ENCODE results near the gene RPS4Y2. TPM values are rescaled to one million over a fixed set of nuclear protein-coding genes. Genes with fewer than 3 reads are reported as not detected.

The RPS4Y2 gene
- total and polyA plus RNA-seq, 4 donors: not detected

DNA sequence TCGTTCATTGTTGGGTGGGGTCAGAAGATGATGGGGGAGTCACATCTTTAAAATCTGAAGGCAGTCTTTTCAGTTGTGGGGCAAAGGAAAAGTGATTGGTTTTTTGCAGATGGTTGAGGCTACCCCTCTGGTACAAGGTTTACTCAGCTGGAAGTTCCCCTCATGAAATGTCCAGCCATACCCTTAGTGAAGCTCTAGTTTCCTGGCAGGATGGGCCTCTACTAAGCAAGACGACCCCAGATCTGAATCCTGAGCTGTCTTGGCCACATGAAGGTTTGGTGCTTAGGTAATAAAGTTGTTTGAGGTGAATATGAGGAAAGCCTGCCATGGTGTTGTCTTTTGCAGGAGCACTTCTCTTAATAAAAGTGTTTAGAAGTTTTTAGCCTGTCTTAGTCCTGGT lies 9.2 kb downstream of the RPS4Y2 start:
- H3K27ac ChIP-seq (ENCODE audit: low read depth in 1 of 2, low read length in 2 of 2): no peak overlapping the region
- H3K36me3 ChIP-seq (ENCODE audit: control insufficient read depth in 1 of 2, insufficient read depth in 2 of 2, low read length in 1 of 2): no peaks in the 10 kb centered on the region
- H3K27me3 ChIP-seq (ENCODE audit: control insufficient read depth in 1 of 2, insufficient read depth in 2 of 2, low read length in 1 of 2): no peaks in the 10 kb centered on the region
- no peak overlapping the region for H3K4me3 ChIP-seq (ENCODE audit: low read length in 2 of 2)
- ATAC-seq (ENCODE audit: low FRiP score): no peak
- intact Hi-C loops (cut with DNase I): no loop called here
- no peaks in the 10 kb centered on the region for H3K4me1 ChIP-seq (ENCODE audit: control insufficient read depth in 1 of 2, insufficient read depth in 2 of 2, low read length in 2 of 2)
- no peak for DNase-seq
- 39% methylated on average over 2 of the region's 2 CpGs; no CpG with 5 or more reads in 1 of the 2 donors for WGBS, 2 donors
- no peaks in the 10 kb centered on the region for H3K9me3 ChIP-seq (ENCODE audit: control insufficient read depth, low read length)

DNA sequence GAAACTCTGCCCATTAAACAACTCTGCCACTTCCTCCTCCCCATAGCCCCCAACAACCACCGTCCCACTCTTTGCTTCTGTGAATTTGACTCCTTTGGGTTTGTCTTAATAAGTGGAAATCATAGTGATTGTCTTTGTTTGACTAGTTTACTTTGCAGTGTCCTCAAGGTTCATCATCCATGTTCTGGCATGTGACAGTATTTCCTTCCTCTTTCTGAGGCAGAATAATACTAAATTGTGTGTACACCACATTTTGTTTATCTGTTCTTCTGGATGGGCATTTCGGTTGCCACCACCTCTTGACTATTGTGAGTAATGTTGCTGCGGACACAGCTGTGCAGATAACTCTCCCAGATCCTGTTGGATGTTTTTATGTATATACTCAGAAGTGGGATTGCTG lies 14.8 kb downstream of the RPS4Y2 start:
- ATAC-seq (ENCODE audit: low FRiP score) (no peak), DNase-seq (no peak)
- Histone ChIP-seq H3K4me3 (ENCODE audit: low read length in 2 of 2) (no peak overlapping the region), H3K27ac (ENCODE audit: low read depth in 1 of 2, low read length in 2 of 2) (no peak overlapping the region), H3K27me3 (ENCODE audit: control insufficient read depth in 1 of 2, insufficient read depth in 2 of 2, low read length in 1 of 2) (no peaks in the 10 kb centered on the region), H3K36me3 (ENCODE audit: control insufficient read depth in 1 of 2, insufficient read depth in 2 of 2, low read length in 1 of 2) (no peaks in the 10 kb centered on the region), H3K4me1 (ENCODE audit: control insufficient read depth in 1 of 2, insufficient read depth in 2 of 2, low read length in 2 of 2) (no peaks in the 10 kb centered on the region), H3K9me3 (ENCODE audit: control insufficient read depth, low read length) (no peaks in the 10 kb centered on the region)
- intact Hi-C loops (cut with DNase I): no loop called here
- 58% methylated on average over 3 of the region's 3 CpGs; no CpG with 5 or more reads in 1 of the 2 donors for WGBS, 2 donors

DNA sequence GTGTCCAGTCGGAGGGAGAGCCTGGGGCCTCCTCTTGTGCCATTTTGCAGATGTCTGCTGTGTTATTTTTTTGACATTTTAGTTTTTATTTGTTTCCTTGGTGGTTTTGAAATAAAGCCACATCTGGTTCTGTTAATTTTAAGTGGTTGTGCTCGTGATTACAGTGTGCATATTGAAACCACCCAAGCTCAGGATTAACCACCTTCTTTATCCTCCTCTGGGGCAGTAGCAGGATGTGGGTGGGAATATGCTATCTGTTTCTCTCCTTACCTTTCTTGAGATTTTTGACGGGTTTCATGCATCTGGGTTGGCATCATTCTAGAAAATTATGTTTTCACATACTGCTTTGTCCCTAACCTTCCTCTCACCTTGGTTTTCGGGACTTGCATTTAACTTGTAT lies 20.2 kb downstream of the RPS4Y2 start:
- DNase-seq (no peak), ATAC-seq (ENCODE audit: low FRiP score) (no peak)
- intact Hi-C loops (cut with DNase I): no loop called here
- Histone ChIP-seq H3K27me3 (ENCODE audit: control insufficient read depth in 1 of 2, insufficient read depth in 2 of 2, low read length in 1 of 2) (no peaks in the 10 kb centered on the region), H3K4me1 (ENCODE audit: control insufficient read depth in 1 of 2, insufficient read depth in 2 of 2, low read length in 2 of 2) (no peaks in the 10 kb centered on the region), H3K9me3 (ENCODE audit: control insufficient read depth, low read length) (no peaks in the 10 kb centered on the region), H3K4me3 (ENCODE audit: low read length in 2 of 2) (no peak overlapping the region), H3K36me3 (ENCODE audit: control insufficient read depth in 1 of 2, insufficient read depth in 2 of 2, low read length in 1 of 2) (no peaks in the 10 kb centered on the region), H3K27ac (ENCODE audit: low read depth in 1 of 2, low read length in 2 of 2) (no peak overlapping the region)
- 59% methylated on average over 4 of the region's 4 CpGs; no CpG with 5 or more reads in 1 of the 2 donors for WGBS, 2 donors

DNA sequence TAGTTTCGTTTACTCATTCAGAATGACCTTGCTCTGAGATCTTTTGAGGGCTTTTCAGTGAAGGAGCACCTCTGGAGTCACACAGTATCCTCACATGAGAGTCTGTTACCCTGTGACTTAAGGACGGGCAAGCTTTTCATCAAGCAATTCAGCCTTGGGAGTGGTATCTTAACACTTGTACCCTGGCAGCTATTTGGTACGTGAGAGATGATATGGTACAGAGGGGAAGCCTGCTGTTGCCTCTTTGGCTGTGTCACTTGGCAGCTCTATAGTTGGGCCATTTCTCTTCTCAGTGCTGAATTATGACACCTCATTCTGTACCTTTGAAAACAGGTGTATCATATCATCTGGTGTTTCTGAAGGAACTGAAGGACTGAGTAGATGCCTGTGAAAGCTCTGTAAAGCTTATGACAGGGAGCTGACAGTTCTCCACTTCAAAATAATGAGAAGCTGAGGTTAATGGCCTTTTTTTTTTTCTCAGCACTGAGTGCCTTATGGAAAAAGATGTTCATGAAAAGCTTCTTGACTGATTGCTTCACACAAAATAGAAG lies 24.3 kb downstream of the RPS4Y2 start:
- intact Hi-C loops (cut with DNase I): no loop called here
- no peaks in the 10 kb centered on the region for H3K36me3 ChIP-seq (ENCODE audit: control insufficient read depth in 1 of 2, insufficient read depth in 2 of 2, low read length in 1 of 2)
- no peak overlapping the region for H3K4me3 ChIP-seq (ENCODE audit: low read length in 2 of 2)
- DNase-seq: no peak
- no peak overlapping the region for H3K27ac ChIP-seq (ENCODE audit: low read depth in 1 of 2, low read length in 2 of 2)
- H3K4me1 ChIP-seq (ENCODE audit: control insufficient read depth in 1 of 2, insufficient read depth in 2 of 2, low read length in 2 of 2): no peaks in the 10 kb centered on the region
- H3K27me3 ChIP-seq (ENCODE audit: control insufficient read depth in 1 of 2, insufficient read depth in 2 of 2, low read length in 1 of 2): no peaks in the 10 kb centered on the region
- no peak for ATAC-seq (ENCODE audit: low FRiP score)
- no peaks in the 10 kb centered on the region for H3K9me3 ChIP-seq (ENCODE audit: control insufficient read depth, low read length)
- 52% methylated on average over 3 of the region's 3 CpGs; no CpG with 5 or more reads in 1 of the 2 donors for WGBS, 2 donors

DNA sequence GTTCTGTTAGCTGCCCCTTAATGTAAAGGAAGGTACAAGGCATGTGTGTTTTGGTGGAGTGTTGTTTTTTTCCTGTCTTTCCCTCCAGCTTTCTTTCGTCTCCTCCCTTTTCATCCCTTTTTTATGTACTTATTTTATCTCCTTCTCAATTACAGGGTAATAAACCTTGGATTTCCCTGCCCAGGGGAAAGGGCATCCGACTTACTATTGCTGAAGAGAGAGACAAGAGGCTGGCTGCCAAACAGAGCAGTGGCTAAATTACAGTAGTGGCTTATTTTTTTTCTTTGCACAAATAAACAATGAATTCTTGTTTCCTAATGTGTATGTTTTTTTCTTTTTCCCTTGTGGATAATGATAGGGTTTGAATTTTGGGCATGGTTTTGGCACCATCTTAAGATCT lies 24.9 kb downstream of the RPS4Y2 start:
- intact Hi-C loops (cut with DNase I): no loop called here
- H3K4me1 ChIP-seq (ENCODE audit: control insufficient read depth in 1 of 2, insufficient read depth in 2 of 2, low read length in 2 of 2): no peaks in the 10 kb centered on the region

DNA sequence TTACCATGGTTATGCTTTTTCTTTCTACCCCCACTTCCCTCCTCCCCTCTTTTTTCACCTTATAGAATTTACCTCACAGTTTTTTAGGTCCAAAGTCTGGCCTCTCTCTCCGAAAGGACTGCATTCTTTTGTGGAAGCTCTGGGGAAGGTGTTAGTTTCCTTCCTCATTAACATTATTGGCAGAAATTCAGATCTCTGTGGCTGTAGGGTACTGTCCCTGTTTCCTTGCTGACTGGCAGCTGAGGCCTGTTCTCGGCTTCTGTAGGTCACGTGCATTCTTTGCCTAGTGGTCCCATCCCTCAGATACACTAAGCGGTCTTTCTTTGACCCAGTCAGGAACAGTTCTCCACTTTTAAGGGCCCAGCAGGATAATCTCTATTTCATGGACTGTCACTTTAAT lies 25.5 kb downstream of the RPS4Y2 start:
- WGBS, 2 donors: 69% methylated on average over 4 of the region's 4 CpGs; no CpG with 5 or more reads in 1 of the 2 donors
- Histone ChIP-seq H3K4me3 (ENCODE audit: low read length in 2 of 2) (no peak overlapping the region), H3K4me1 (ENCODE audit: control insufficient read depth in 1 of 2, insufficient read depth in 2 of 2, low read length in 2 of 2) (no peaks in the 10 kb centered on the region), H3K36me3 (ENCODE audit: control insufficient read depth in 1 of 2, insufficient read depth in 2 of 2, low read length in 1 of 2) (no peaks in the 10 kb centered on the region), H3K9me3 (ENCODE audit: control insufficient read depth, low read length) (no peaks in the 10 kb centered on the region), H3K27ac (ENCODE audit: low read depth in 1 of 2, low read length in 2 of 2) (no peak overlapping the region), H3K27me3 (ENCODE audit: control insufficient read depth in 1 of 2, insufficient read depth in 2 of 2, low read length in 1 of 2) (no peaks in the 10 kb centered on the region)
- ATAC-seq (ENCODE audit: low FRiP score) (no peak), DNase-seq (no peak)
- intact Hi-C loops (cut with DNase I): no loop called here

More for the DNA sequence above, 24.9 kb downstream of the RPS4Y2 start:
- Histone ChIP-seq H3K4me3 (ENCODE audit: low read length in 2 of 2) (no peak overlapping the region), H3K27me3 (ENCODE audit: control insufficient read depth in 1 of 2, insufficient read depth in 2 of 2, low read length in 1 of 2) (no peaks in the 10 kb centered on the region), H3K9me3 (ENCODE audit: control insufficient read depth, low read length) (no peaks in the 10 kb centered on the region), H3K36me3 (ENCODE audit: control insufficient read depth in 1 of 2, insufficient read depth in 2 of 2, low read length in 1 of 2) (no peaks in the 10 kb centered on the region), H3K27ac (ENCODE audit: low read depth in 1 of 2, low read length in 2 of 2) (no peak overlapping the region)
- DNase-seq (no peak), ATAC-seq (ENCODE audit: low FRiP score) (no peak)
- WGBS, 2 donors: 44% methylated on average over 2 of the region's 2 CpGs; no CpG with 5 or more reads in 1 of the 2 donors

DNA sequence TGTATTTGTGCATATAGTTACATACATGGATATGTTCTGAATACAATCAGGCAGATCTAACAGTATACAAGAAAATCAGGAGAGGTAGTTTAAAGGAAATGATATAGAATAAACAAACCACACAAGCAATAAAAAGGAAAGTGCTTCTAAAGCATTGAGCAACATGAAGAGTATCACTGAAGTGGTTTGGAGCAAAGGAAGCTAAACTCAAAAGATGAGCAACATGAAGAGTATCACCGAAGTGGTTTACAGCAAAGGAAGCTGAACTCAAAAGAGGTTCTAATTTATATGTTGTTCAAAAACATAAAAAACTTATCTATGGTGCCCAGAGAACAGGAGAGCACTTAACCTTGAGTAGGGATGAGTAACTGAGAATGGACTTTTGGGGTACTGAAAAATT lies 29.1 kb downstream of the RPS4Y2 start:
- Histone ChIP-seq H3K36me3 (ENCODE audit: control insufficient read depth in 1 of 2, insufficient read depth in 2 of 2, low read length in 1 of 2) (no peaks in the 10 kb centered on the region), H3K27ac (ENCODE audit: low read depth in 1 of 2, low read length in 2 of 2) (no peak overlapping the region), H3K27me3 (ENCODE audit: control insufficient read depth in 1 of 2, insufficient read depth in 2 of 2, low read length in 1 of 2) (no peaks in the 10 kb centered on the region), H3K4me1 (ENCODE audit: control insufficient read depth in 1 of 2, insufficient read depth in 2 of 2, low read length in 2 of 2) (no peaks in the 10 kb centered on the region), H3K9me3 (ENCODE audit: control insufficient read depth, low read length) (no peaks in the 10 kb centered on the region), H3K4me3 (ENCODE audit: low read length in 2 of 2) (no peak overlapping the region)
- intact Hi-C loops (cut with DNase I): no loop called here
- WGBS, 2 donors: 53% methylated on average over 1 of the region's 1 CpG; no CpG with 5 or more reads in 1 of the 2 donors
- DNase-seq (no peak), ATAC-seq (ENCODE audit: low FRiP score) (no peak)

- DNase-seq (no peak), ATAC-seq (ENCODE audit: low FRiP score) (no peak)
- Histone ChIP-seq H3K27ac (ENCODE audit: low read depth in 1 of 2, low read length in 2 of 2) (no peak overlapping the region), H3K4me1 (ENCODE audit: control insufficient read depth in 1 of 2, insufficient read depth in 2 of 2, low read length in 2 of 2) (no peaks in the 10 kb centered on the region), H3K27me3 (ENCODE audit: control insufficient read depth in 1 of 2, insufficient read depth in 2 of 2, low read length in 1 of 2) (no peaks in the 10 kb centered on the region), H3K9me3 (ENCODE audit: control insufficient read depth, low read length) (no peaks in the 10 kb centered on the region), H3K36me3 (ENCODE audit: control insufficient read depth in 1 of 2, insufficient read depth in 2 of 2, low read length in 1 of 2) (no peaks in the 10 kb centered on the region), H3K4me3 (ENCODE audit: low read length in 2 of 2) (no peak overlapping the region)
- intact Hi-C loops (cut with DNase I): no loop called here
- WGBS, 2 donors: 80% methylated on average over 3 of the region's 3 CpGs; no CpG with 5 or more reads in 1 of the 2 donors
These were observed 31.2 kb downstream of the RPS4Y2 start for GRCh38 chrY:20787076-20787475.

- intact Hi-C loops (cut with DNase I): no loop called here
- no peaks in the 10 kb centered on the region for H3K27me3 ChIP-seq (ENCODE audit: control insufficient read depth in 1 of 2, insufficient read depth in 2 of 2, low read length in 1 of 2)
- 79% methylated on average over 22 of the region's 22 CpGs; no CpG with 5 or more reads in 1 of the 2 donors for WGBS, 2 donors
- no peak overlapping the region for H3K27ac ChIP-seq (ENCODE audit: low read depth in 1 of 2, low read length in 2 of 2)
- no peaks in the 10 kb centered on the region for H3K4me1 ChIP-seq (ENCODE audit: control insufficient read depth in 1 of 2, insufficient read depth in 2 of 2, low read length in 2 of 2)
- DNase-seq (no peak), ATAC-seq (ENCODE audit: low FRiP score) (no peak)
- no peaks in the 10 kb centered on the region for H3K9me3 ChIP-seq (ENCODE audit: control insufficient read depth, low read length)
- H3K4me3 ChIP-seq (ENCODE audit: low read length in 2 of 2): no peak overlapping the region
- no peaks in the 10 kb centered on the region for H3K36me3 ChIP-seq (ENCODE audit: control insufficient read depth in 1 of 2, insufficient read depth in 2 of 2, low read length in 1 of 2)
These were observed 42.6 kb downstream of the RPS4Y2 start for GRCh38 chrY:20798351-20799049.
